A549 (cell line): ENCODE results near the gene MAP3K21. TPM values are rescaled to one million over a fixed set of nuclear protein-coding genes. Genes with fewer than 3 reads are reported as not detected.

Source experiments
- ATAC-seq, 2 experiments: fragments of 200-7000 bp in 1 of 2; fragments of >200 bp in 1 of 2; cut with Nextera tagmentation in 1 of 2; cut with Tn5 transposase in 1 of 2; 3 replicates each; pipeline versions ENCODE4 v1.8.0 to v1.9.1; 2018 to 2020; ENCODE audit warnings: mild to moderate bottlenecking in 1 of 2, moderate library complexity in 1 of 2
- CTCF ChIA-PET: fragments of 300-600 bp; sonication (Branson Sonifier 250); formaldehyde crosslinking; extraction: SDS; loops from one replicate; lab custom pipeline; 2021; ENCODE audit warnings: antibody characterized with exemption, inconsistent platforms; lab: Yijun Ruan, JAX
- POLR2A ChIA-PET: fragments of 350-600 bp; formaldehyde crosslinking; extraction: SDS; loops from one replicate; lab custom pipeline; 2021; ENCODE audit warnings: antibody characterized with exemption, inconsistent platforms; lab: Yijun Ruan, JAX
- DNase-seq, 2 experiments: peaks; one replicate each; pipeline versions ENCODE4 v3.0.0 to v3.0.0-alpha.2; 2011 to 2016; ENCODE audit warnings: low read depth in 1 of 2, low spot score in 1 of 2
- FAIRE-seq: peaks from 2 replicates; lab custom pipeline; 2011; peaks lifted over from hg19 to GRCh38; lab: Jason Lieb, UNC
- H3K27ac ChIP-seq, 2 experiments: fragments of >200 bp; sonication (Bioruptor Twin); formaldehyde crosslinking; 3 replicates each; pipeline ENCODE4 v1.5.1; 2016 to 2017
- H3K4me1 ChIP-seq: fragments of >200 bp; sonication (Bioruptor Twin); formaldehyde crosslinking; 3 replicates; pipeline ENCODE4 v1.6.1; 2016
- H3K4me2 ChIP-seq: fragments of >200 bp; sonication (Bioruptor Twin); formaldehyde crosslinking; 3 replicates; pipeline ENCODE4 v1.6.1; 2016
- H3K4me3 ChIP-seq: fragments of >200 bp; sonication (Bioruptor Twin); formaldehyde crosslinking; 3 replicates; pipeline ENCODE4 v1.5.1; 2016
- H3K9me3 ChIP-seq: fragments of >200 bp; sonication (Bioruptor Twin); formaldehyde crosslinking; 3 replicates; pipeline ENCODE4 v1.6.1; 2016
- BHLHE40 ChIP-seq: IDR thresholded peaks from 2 replicates; pipeline ENCODE4 v1.6.1; 2012; ENCODE audit warnings: low read depth, low read length, inconsistent platforms
- CBX2 ChIP-seq: fragments of 200-600 bp; sonication (generic); IDR thresholded peaks from 2 replicates; pipeline ENCODE4 v1.6.1; 2016; ENCODE audit warnings: low read depth, mild to moderate bottlenecking, borderline replicate concordance
- CEBPB ChIP-seq, 2 experiments: fragments of >200 bp in 1 of 2; sonication (Bioruptor Twin) in 1 of 2; formaldehyde crosslinking in 1 of 2; IDR thresholded peaks; 2 replicates each; pipeline ENCODE4 v1.6.1; 2012 to 2016
- CHD2 ChIP-seq: fragments of 150-350 bp; IDR thresholded peaks from 2 replicates; pipeline ENCODE4 v1.6.1; 2014; ENCODE audit warnings: low read length; ENCODE audit not compliant: partially characterized antibody
- EHF ChIP-seq: fragments of 250-450 bp; sonication (Bioruptor Pico); IDR thresholded peaks from 2 replicates; pipeline ENCODE4 v1.5.0; 2020; ENCODE audit warnings: mild to moderate bottlenecking
- EHMT2 ChIP-seq: fragments of 200-600 bp; sonication (generic); IDR thresholded peaks from 2 replicates; pipeline ENCODE4 v1.6.1; 2016; ENCODE audit warnings: antibody characterized with exemption, low read depth, mild to moderate bottlenecking, moderate library complexity
- ESRRA ChIP-seq: fragments of 150-350 bp; IDR thresholded peaks from 2 replicates; pipeline ENCODE4 v1.6.1; 2014; ENCODE audit warnings: mild to moderate bottlenecking, low read length, borderline replicate concordance
- FOXS1 ChIP-seq: fragments of 250-450 bp; sonication (Bioruptor Pico); IDR thresholded peaks from 2 replicates; pipeline ENCODE4 v1.5.0; 2020; ENCODE audit warnings: mild to moderate bottlenecking, moderate library complexity
- GATA3 ChIP-seq: IDR thresholded peaks from 2 replicates; pipeline ENCODE4 v1.6.1; 2012; ENCODE audit warnings: borderline replicate concordance
- HDAC2 ChIP-seq: fragments of 200-600 bp; sonication (generic); IDR thresholded peaks from 2 replicates; pipeline ENCODE4 v1.6.1; 2016
- HEYL ChIP-seq: fragments of 250-450 bp; sonication (Bioruptor Pico); IDR thresholded peaks from 2 replicates; pipeline ENCODE4 v1.8.0; 2021; ENCODE audit warnings: mild to moderate bottlenecking, moderate library complexity
- JUN ChIP-seq, 2 experiments: fragments of >200 bp; sonication (Bioruptor Twin); formaldehyde crosslinking; IDR thresholded peaks; 2 replicates in 1 of 2; 3 replicates in 1 of 2; pipeline ENCODE4 v1.6.1; 2016 to 2017
- MAX ChIP-seq: IDR thresholded peaks from 2 replicates; pipeline ENCODE4 v1.6.1; 2012
- MAZ ChIP-seq: fragments of 150-350 bp; IDR thresholded peaks from 2 replicates; pipeline ENCODE4 v1.6.1; 2014; ENCODE audit warnings: antibody characterized with exemption, low read depth, low read length, borderline replicate concordance
- MYC ChIP-seq: IDR thresholded peaks from 2 replicates; pipeline ENCODE4 v1.6.1; 2012; ENCODE audit warnings: mild to moderate bottlenecking, inconsistent platforms, low read length, improper control_type of control experiment, borderline replicate concordance
- NFE2L2 ChIP-seq: fragments of 150-350 bp; conservative IDR thresholded peaks from 2 replicates; pipeline ENCODE4 v1.6.1; 2014; ENCODE audit warnings: low read length
- NPAS2 ChIP-seq: fragments of 250-450 bp; sonication (Bioruptor Pico); IDR thresholded peaks from 2 replicates; pipeline ENCODE4 v1.8.0; 2022; ENCODE audit warnings: mild to moderate bottlenecking, moderate library complexity, borderline replicate concordance
- NR3C1 ChIP-seq: fragments of >200 bp; sonication (Bioruptor Twin); formaldehyde crosslinking; IDR thresholded peaks from 3 replicates; pipeline ENCODE4 v1.6.1; 2017
- PBX3 ChIP-seq: IDR thresholded peaks from 2 replicates; pipeline ENCODE4 v1.6.1; 2012
- PHF8 ChIP-seq: fragments of 200-600 bp; sonication (generic); IDR thresholded peaks from 2 replicates; pipeline ENCODE4 v1.6.1; 2016; ENCODE audit warnings: low read depth, mild to moderate bottlenecking, antibody characterized with exemption, moderate library complexity, borderline replicate concordance
- POLR2A ChIP-seq: IDR thresholded peaks from 2 replicates; pipeline ENCODE4 v1.6.1; 2012; ENCODE audit warnings: mild to moderate bottlenecking, low read length
- POLR2AphosphoS2 ChIP-seq: conservative IDR thresholded peaks from 2 replicates; pipeline ENCODE4 v1.6.1; 2012; ENCODE audit warnings: low read length, improper control_type of control experiment, inconsistent platforms
- RAD21 ChIP-seq, 2 experiments: fragments of >200 bp in 1 of 2; sonication (Bioruptor Twin) in 1 of 2; formaldehyde crosslinking in 1 of 2; IDR thresholded peaks in 1 of 2; conservative IDR thresholded peaks in 1 of 2; 2 replicates in 1 of 2; 3 replicates in 1 of 2; pipeline ENCODE4 v1.6.1; 2012 to 2018; ENCODE audit warnings: inconsistent platforms in 1 of 2
- SMC3 ChIP-seq: fragments of >200 bp; sonication (Bioruptor Twin); formaldehyde crosslinking; IDR thresholded peaks from 3 replicates; pipeline ENCODE4 v1.6.1; 2018; ENCODE audit warnings: inconsistent platforms
- TFCP2L1 ChIP-seq: fragments of 250-450 bp; sonication (Bioruptor Pico); IDR thresholded peaks from 2 replicates; pipeline ENCODE4 v1.5.0; 2021; ENCODE audit warnings: mild to moderate bottlenecking
- TP53 ChIP-seq: fragments of 250-450 bp; sonication (Bioruptor Pico); IDR thresholded peaks from 2 replicates; pipeline ENCODE4 v1.5.0; 2021; ENCODE audit warnings: mild to moderate bottlenecking, moderate library complexity
- ZC3H11A ChIP-seq: fragments of 450-650 bp; IDR thresholded peaks from 2 replicates; pipeline ENCODE4 v1.6.1; 2014; ENCODE audit warnings: antibody characterized with exemption, mild to moderate bottlenecking
- whole genome bisulfite sequencing: methylation state at CpG from one replicate; pipeline ENCODE4 v1.1.6; 2017; ENCODE audit errors: missing lambda C conversion rate; 5-methylcytosine and 5-hydroxymethylcytosine counted together
- polyA minus RNA-seq: library from RNA; depleted of rRNA, polyadenylated mRNA; stranded (reverse); fragments of >200 nt; gene quantifications from 2 replicates; pipeline ENCODE4 v1.2.3, GENCODE V29; 2011; rRNA and poly(A)+ RNA removed
- polyA plus RNA-seq, 4 experiments: library from polyadenylated mRNA; depleted of rRNA in 3 of 4; stranded (reverse); fragments of >200 nt; fragmentation: RNase III in 1 of 4; extraction: RNeasy Plus Mini Kit Qiagen cat#74134 plus additional on column Dnase treatment in 1 of 4; gene quantifications; 2 replicates in 3 of 4; 3 replicates in 1 of 4; pipeline ENCODE4 v1.2.3, GENCODE V29; 2011 to 2017
- TF ChIP-seq, protein P1 (sequence below): fragments of >200 bp; sonication (Bioruptor Twin); formaldehyde crosslinking; IDR thresholded peaks from 3 replicates; pipeline ENCODE4 v1.6.1; 2016
- TF ChIP-seq, protein P2 (sequence below): fragments of 250-450 bp; sonication (Bioruptor Pico); IDR thresholded peaks from 2 replicates; pipeline ENCODE4 v1.5.0; 2020; ENCODE audit warnings: low read depth, mild to moderate bottlenecking, moderate library complexity
- TF ChIP-seq, protein P3 (sequence below): fragments of 200-600 bp; sonication (generic); IDR thresholded peaks from 2 replicates; pipeline ENCODE4 v1.6.1; 2016; ENCODE audit warnings: antibody characterized with exemption, mild to moderate bottlenecking, moderate library complexity
- TF ChIP-seq, protein P4 (sequence below): fragments of 450-650 bp; IDR thresholded peaks from 2 replicates; pipeline ENCODE4 v1.6.1; 2014; ENCODE audit warnings: antibody characterized with exemption
- TF ChIP-seq, protein P5 (sequence below): IDR thresholded peaks from 2 replicates; pipeline ENCODE4 v1.6.1; 2012; ENCODE audit warnings: low read depth, borderline replicate concordance

The MAP3K21 gene
- polyA plus RNA-seq (2011; rRNA removed) (23.5 and 26.9 TPM in 2 replicates), polyA plus RNA-seq (2017; fragmentation: RNase III; extraction: RNeasy Plus Mini Kit Qiagen cat#74134 plus additional on column Dnase treatment) (14.0 to 14.4 TPM (median 14.2 TPM) in 3 replicates), polyA minus RNA-seq (30.4 and 34.4 TPM in 2 replicates)
- 12.4 and 14.9 TPM in 2 replicates for polyA plus RNA-seq (2012; cell fraction: cytosol; rRNA removed)
- 21.3 and 22.7 TPM in 2 replicates for polyA plus RNA-seq (2012; cell fraction: nucleus; rRNA removed)

DNA sequence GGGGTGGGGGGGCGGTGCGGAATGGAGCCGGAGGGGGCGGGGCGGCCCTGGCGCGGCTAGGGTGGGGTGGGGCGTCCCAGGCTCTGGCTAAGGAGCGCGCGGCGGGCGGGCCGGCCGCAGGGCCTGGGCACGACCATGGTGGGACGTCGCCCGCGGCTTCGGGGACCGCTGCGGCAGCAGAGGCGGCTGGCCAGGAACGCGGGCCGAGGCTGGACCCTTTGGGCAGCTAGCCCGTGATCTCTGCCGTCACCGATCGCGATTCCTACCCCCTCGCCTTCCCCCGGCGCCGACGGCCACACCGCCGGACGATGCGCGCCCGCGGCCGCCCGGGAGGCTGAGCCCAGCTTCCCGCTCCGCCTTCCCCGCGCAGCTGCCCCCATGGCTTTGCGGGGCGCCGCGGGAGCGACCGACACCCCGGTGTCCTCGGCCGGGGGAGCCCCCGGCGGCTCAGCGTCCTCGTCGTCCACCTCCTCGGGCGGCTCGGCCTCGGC, at the start of gene MAP3K21:
MAP3K21 (plus strand) TSS at position 74 of the 491 bp plus-strand sequence; CDS start at position 379, 305 bp downstream.
- TF ChIP-seq CEBPB (IDR thresholded peaks at IDR 0.05) (no peak), HEYL (CRISPR knock-in tag) (no peak), TFCP2L1 (CRISPR knock-in tag) (no peak), CHD2 (no peak), EHMT2 (no peak), TP53 (CRISPR knock-in tag) (0 out of 2 replicates have a peak, but pooled peaks have one; percentile 25), RAD21 (conservative IDR thresholded peaks at IDR 0.05 in 1 of 2, IDR thresholded peaks at IDR 0.05 in 1 of 2) (no peak), NFE2L2 (no peak), MAX (no peak), GATA3 (no peak), FOXS1 (CRISPR knock-in tag) (no peak), POLR2A (peak; percentile 93), NR3C1 (no peak), ESRRA (no peak), SMC3 (no peak), POLR2AphosphoS2 (no peak), NPAS2 (no peak), PHF8 (peak; percentile 74), MYC (0 out of 2 replicates have a peak, but pooled peaks have one; percentile 33), EHF (no peak), JUN (IDR thresholded peaks at IDR 0.05) (peak; percentile 26 to 89; a peak in 3 of 5 replicates), PBX3 (no peak), HDAC2 (no peak), BHLHE40 (no peak), CBX2 (no peak), MAZ (no peak), ZC3H11A (no peak)
- TF ChIP-seq, protein P1, sequence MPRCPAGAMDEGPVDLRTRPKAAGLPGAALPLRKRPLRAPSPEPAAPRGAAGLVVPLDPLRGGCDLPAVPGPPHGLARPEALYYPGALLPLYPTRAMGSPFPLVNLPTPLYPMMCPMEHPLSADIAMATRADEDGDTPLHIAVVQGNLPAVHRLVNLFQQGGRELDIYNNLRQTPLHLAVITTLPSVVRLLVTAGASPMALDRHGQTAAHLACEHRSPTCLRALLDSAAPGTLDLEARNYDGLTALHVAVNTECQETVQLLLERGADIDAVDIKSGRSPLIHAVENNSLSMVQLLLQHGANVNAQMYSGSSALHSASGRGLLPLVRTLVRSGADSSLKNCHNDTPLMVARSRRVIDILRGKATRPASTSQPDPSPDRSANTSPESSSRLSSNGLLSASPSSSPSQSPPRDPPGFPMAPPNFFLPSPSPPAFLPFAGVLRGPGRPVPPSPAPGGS = 0 out of 3 replicates have a peak, but pooled peaks have one; percentile 56
- TF ChIP-seq, protein P2, sequence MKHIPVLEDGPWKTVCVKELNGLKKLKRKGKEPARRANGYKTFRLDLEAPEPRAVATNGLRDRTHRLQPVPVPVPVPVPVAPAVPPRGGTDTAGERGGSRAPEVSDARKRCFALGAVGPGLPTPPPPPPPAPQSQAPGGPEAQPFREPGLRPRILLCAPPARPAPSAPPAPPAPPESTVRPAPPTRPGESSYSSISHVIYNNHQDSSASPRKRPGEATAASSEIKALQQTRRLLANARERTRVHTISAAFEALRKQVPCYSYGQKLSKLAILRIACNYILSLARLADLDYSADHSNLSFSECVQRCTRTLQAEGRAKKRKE (CRISPR knock-in tag) = no peak
- TF ChIP-seq, protein P3, sequence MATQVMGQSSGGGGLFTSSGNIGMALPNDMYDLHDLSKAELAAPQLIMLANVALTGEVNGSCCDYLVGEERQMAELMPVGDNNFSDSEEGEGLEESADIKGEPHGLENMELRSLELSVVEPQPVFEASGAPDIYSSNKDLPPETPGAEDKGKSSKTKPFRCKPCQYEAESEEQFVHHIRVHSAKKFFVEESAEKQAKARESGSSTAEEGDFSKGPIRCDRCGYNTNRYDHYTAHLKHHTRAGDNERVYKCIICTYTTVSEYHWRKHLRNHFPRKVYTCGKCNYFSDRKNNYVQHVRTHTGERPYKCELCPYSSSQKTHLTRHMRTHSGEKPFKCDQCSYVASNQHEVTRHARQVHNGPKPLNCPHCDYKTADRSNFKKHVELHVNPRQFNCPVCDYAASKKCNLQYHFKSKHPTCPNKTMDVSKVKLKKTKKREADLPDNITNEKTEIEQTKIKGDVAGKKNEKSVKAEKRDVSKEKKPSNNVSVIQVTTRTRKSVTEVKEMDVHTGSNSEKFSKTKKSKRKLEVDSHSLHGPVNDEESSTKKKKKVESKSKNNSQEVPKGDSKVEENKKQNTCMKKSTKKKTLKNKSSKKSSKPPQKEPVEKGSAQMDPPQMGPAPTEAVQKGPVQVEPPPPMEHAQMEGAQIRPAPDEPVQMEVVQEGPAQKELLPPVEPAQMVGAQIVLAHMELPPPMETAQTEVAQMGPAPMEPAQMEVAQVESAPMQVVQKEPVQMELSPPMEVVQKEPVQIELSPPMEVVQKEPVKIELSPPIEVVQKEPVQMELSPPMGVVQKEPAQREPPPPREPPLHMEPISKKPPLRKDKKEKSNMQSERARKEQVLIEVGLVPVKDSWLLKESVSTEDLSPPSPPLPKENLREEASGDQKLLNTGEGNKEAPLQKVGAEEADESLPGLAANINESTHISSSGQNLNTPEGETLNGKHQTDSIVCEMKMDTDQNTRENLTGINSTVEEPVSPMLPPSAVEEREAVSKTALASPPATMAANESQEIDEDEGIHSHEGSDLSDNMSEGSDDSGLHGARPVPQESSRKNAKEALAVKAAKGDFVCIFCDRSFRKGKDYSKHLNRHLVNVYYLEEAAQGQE = no peak
- TF ChIP-seq, protein P4, sequence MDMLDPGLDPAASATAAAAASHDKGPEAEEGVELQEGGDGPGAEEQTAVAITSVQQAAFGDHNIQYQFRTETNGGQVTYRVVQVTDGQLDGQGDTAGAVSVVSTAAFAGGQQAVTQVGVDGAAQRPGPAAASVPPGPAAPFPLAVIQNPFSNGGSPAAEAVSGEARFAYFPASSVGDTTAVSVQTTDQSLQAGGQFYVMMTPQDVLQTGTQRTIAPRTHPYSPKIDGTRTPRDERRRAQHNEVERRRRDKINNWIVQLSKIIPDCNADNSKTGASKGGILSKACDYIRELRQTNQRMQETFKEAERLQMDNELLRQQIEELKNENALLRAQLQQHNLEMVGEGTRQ = no peak
- TF ChIP-seq, protein P5, sequence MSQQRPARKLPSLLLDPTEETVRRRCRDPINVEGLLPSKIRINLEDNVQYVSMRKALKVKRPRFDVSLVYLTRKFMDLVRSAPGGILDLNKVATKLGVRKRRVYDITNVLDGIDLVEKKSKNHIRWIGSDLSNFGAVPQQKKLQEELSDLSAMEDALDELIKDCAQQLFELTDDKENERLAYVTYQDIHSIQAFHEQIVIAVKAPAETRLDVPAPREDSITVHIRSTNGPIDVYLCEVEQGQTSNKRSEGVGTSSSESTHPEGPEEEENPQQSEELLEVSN = no peak
- 0% methylated on average over 21 of the region's 68 CpGs for WGBS
- ATAC-seq (peak; percentile 79 to 82), DNase-seq (no peak), FAIRE-seq (no peak)
- H3K4me3 ChIP-seq = peak within 1 kb of the TSS; percentile 98
- H3K27ac ChIP-seq = peak within 1 kb of the TSS; percentile 96 to 97
- ChIA-PET CTCF (interaction anchor here (1.2 to 1.4 kb wide), 3 partner anchors 23 to 783 kb away, joined by 3 to 4 read pairs (median 3); no protein-coding TSS in a partner anchor), POLR2A (interaction anchor here (0.9 to 1.3 kb wide), 3 partner anchors 11 to 33 kb away, joined by 3 to 7 read pairs (median 4); no protein-coding TSS in a partner anchor)
- H3K4me2 ChIP-seq = peak within 1 kb of the TSS; percentile 95
- no peaks in the 10 kb centered on the region for H3K9me3 ChIP-seq
- peaks cover 34% of the 10 kb centered on the region for H3K4me1 ChIP-seq
